Measurements from ENCODE around the gene PUM2. TPM values are rescaled to one million over a fixed set of nuclear protein-coding genes. Genes with fewer than 3 reads are reported as not detected.

The PUM2 gene
- total and polyA plus RNA-seq, 2 of the 8 experiments (the other 6 are each of a cell fraction or from before 2014, with no cell fraction given): 46.6 to 114 TPM

DNA sequence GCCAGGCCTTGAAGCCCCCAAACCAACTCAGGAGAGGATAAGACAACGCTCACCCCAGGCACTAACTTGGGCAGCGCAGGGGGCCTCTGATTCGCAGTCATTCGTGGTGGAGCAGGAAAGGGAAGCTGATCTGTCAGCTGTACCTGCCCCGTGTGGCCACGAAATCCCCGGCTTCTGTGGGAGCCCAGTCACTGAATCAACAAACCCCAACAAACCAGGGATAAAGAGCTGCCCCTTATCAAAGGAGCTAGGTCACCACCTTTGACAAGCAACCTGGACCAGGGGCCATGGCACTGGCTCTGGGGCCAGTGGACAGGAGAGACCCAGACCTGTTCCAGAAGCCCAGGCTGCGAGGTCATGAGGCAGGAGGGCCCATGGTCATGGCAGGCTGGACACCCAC is 140.2 kb downstream of the PUM2 start:
- ChIA-PET POLR2A (ENCODE audit: partially characterized antibody) (interaction anchor here (0.6 to 1.5 kb wide), 3 partner anchors 13 to 116 kb away, joined by 3 to 7 read pairs (median 3); partner anchors contain the start of gene SDC1), CTCF (ENCODE audit: partially characterized antibody) (interaction anchor here (1.0 to 10.6 kb wide), 10 partner anchors 9 to 194 kb away, joined by 3 to 104 read pairs (median 4); partner anchors contain the start of gene SDC1)
- no peak for DNase-seq (ENCODE audit: low read depth in 1 of 2, low spot score in 2 of 2)
- FAIRE-seq: no peak
- Histone ChIP-seq H2BK5ac (ENCODE audit: low read depth, low read length) (no peak overlapping the region), H3K18ac (ENCODE audit: extremely low read depth, low read length) (no peak overlapping the region), H3K27me3 (replicated peaks in 1 of 4; ENCODE audit: control insufficient read depth in 3 of 4, extremely low read depth in 1 of 4, insufficient read depth in 3 of 4, low read length in 3 of 4) (no peaks in the 10 kb centered on the region), H2BK15ac (ENCODE audit: low read length) (no peak overlapping the region), H3K36me3 (ENCODE audit: control insufficient read depth in 2 of 4, insufficient read depth in 4 of 4, low read length in 3 of 4) (no peaks in the 10 kb centered on the region), H2BK120ac (replicated peaks; ENCODE audit: low read depth, low read length) (no peak overlapping the region), H3K4me3 (ENCODE audit: extremely low read depth in 1 of 4, insufficient read depth in 2 of 4, low read depth in 3 of 4, low read length in 4 of 4) (no peak overlapping the region), H3K9ac (replicated peaks in 1 of 4; ENCODE audit: extremely low read depth in 1 of 4, low read depth in 3 of 4, low read length in 3 of 4) (no peak overlapping the region), H4K8ac (ENCODE audit: extremely low read depth, insufficient read depth, low read length) (no peak overlapping the region), H2AK5ac (ENCODE audit: low read depth, low read length) (no peak overlapping the region), H3K9me3 (ENCODE audit: insufficient read depth in 2 of 2, low read depth in 1 of 2, low read length in 1 of 2) (no peaks in the 10 kb centered on the region), H3K23me2 (ENCODE audit: low read depth, low read length) (no peaks in the 10 kb centered on the region), H3K23ac (ENCODE audit: insufficient read length) (no peak overlapping the region), H3K4me2 (ENCODE audit: insufficient read depth in 1 of 2, low read depth in 2 of 2, low read length in 2 of 2) (no peak overlapping the region), H3K27ac (ENCODE audit: low read depth, low read length) (no peak overlapping the region), H2AFZ (ENCODE audit: low read length) (no peak overlapping the region), H3K79me2 (ENCODE audit: control insufficient read depth in 1 of 2, insufficient read depth in 2 of 2, low read length in 2 of 2) (peaks cover 0 to 79% of the 10 kb centered on the region in 2 experiments; a peak in 2 of 4 replicates), H3K14ac (ENCODE audit: insufficient read length) (no peak overlapping the region), H4K20me1 (replicated peaks in 1 of 2; ENCODE audit: control insufficient read depth in 1 of 2, insufficient read depth in 2 of 2, low read length in 2 of 2) (peaks cover 32 to 40% of the 10 kb centered on the region in 2 experiments), H3K4me1 (replicated peaks in 1 of 4; ENCODE audit: control insufficient read depth in 3 of 4, insufficient read depth in 4 of 4, low read length in 3 of 4) (peaks cover 0 to 26% (median 9%) of the 10 kb centered on the region in 4 experiments; a peak in 6 of 7 replicates), H3K4ac (replicated peaks; ENCODE audit: insufficient read length, low read depth, low read length) (no peak overlapping the region), H3K79me1 (ENCODE audit: low read depth, low read length) (peaks cover 14% of the 10 kb centered on the region; the same call in 1 of the 2 replicates), H2BK20ac (ENCODE audit: low read length) (no peak overlapping the region), H2BK12ac (ENCODE audit: low read depth, low read length) (no peak overlapping the region), H3K56ac (replicated peaks; ENCODE audit: insufficient read length, low read depth, low read length) (no peak overlapping the region), H4K5ac (ENCODE audit: insufficient read length, low read depth, low read length) (no peak overlapping the region), H4K91ac (replicated peaks; ENCODE audit: insufficient read length, low read length) (no peak overlapping the region)
- 96% methylated on average over 8 of the region's 8 CpGs; no CpG with 5 or more reads in 1 of the 2 experiments for WGBS, 2 experiments (ENCODE audit: extremely low coverage in 1 of 2, insufficient coverage in 1 of 2, insufficient read length in 1 of 2, insufficient replicate concordance in 2 of 2, low coverage in 1 of 2, low lambda C conversion rate in 2 of 2, missing lambda C conversion rate in 1 of 2)
- TF ChIP-seq SP1 (IDR thresholded peaks at IDR 0.05; ENCODE audit: low read depth, low read length) (no peak), SIN3A (conservative IDR thresholded peaks at IDR 0.05 in 1 of 2, IDR thresholded peaks at IDR 0.05 in 1 of 2; ENCODE audit: low read depth in 1 of 2, low read length in 2 of 2) (no peak), NRF1 (IDR thresholded peaks at IDR 0.05; ENCODE audit: low read depth, low read length) (no peak), SIX5 (IDR thresholded peaks at IDR 0.05; ENCODE audit: low read depth, low read length) (no peak), KDM5A (IDR thresholded peaks at IDR 0.05; ENCODE audit: low read length) (no peak), GTF2F1 (IDR thresholded peaks at IDR 0.05; ENCODE audit: borderline replicate concordance, low read depth, low read length) (no peak), ZNF274 (IDR thresholded peaks at IDR 0.05; ENCODE audit: borderline replicate concordance, extremely low read depth, low read length) (no peak), SRF (IDR thresholded peaks at IDR 0.05; ENCODE audit: low read depth, low read length) (no peak), BCL11A (IDR thresholded peaks at IDR 0.05; ENCODE audit: low read depth in 2 of 2, low read length in 2 of 2) (no peak), ASH2L (IDR thresholded peaks at IDR 0.05; ENCODE audit: low read length) (no peak), KDM1A (IDR thresholded peaks at IDR 0.05; ENCODE audit: borderline replicate concordance, low read length) (no peak), EZH2 (IDR thresholded peaks at IDR 0.05; ENCODE audit: low read depth, low read length, severe bottlenecking) (no peak)
- TF ChIP-seq, protein P1, sequence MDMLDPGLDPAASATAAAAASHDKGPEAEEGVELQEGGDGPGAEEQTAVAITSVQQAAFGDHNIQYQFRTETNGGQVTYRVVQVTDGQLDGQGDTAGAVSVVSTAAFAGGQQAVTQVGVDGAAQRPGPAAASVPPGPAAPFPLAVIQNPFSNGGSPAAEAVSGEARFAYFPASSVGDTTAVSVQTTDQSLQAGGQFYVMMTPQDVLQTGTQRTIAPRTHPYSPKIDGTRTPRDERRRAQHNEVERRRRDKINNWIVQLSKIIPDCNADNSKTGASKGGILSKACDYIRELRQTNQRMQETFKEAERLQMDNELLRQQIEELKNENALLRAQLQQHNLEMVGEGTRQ (IDR thresholded peaks at IDR 0.05; ENCODE audit: low read length): no peak

Data from H1 (cell line).